Smooth muscle cell of the brain vasculature (primary cell): ENCODE results near the gene JMJD8.

Source experiments
- DNase-seq: peaks from one replicate; pipeline ENCODE4 v3.0.0-alpha.2; 2012; ENCODE audit warnings: low read depth, low spot score

JMJD8 gene

DNA sequence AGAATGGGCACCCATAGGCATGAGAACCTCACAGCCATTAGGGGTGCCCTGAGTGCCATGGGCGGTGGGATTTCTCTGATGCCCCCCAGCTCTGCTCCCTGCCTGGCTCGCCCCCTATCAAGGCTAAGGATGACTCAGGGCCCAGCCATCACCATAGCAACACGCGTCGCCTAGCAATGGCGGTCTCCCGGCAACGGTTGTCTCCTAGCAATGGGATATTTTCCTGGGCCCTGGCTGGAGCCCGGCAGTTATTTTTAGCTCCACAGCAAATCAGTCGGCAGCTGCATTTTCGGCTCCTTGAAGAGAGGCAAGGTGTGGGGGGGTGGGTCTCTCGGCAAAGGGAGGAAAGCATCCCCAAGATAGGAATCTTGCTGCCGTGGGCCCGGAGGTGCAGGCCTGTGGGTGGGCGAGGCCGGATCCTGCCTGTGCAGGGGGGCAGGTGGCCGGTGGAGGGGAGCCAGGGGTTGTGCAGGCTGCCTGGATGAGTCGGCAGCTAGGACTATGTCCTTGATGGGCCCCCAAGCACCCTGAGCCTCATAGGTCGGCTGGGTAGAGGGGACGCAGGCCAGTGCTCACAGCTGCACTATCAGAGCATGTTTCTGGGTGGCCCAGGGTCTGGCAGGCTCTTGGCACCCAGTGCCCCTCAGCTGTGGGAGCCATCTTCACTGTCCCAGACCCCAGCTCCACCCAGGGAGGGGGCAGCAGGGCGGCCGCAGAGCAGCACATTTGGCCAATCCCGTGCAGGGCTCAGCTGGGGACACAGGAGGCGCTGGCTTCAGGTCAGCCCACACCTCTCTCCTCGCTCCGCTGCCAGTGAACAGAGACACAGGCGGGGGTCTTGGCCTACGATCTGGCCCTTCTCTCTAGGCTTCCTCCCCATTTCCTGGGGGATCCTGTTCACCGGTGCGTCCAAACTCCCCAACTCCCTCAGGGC lies 25.7 kb upstream of the JMJD8 start:
- no peak for DNase-seq

DNA sequence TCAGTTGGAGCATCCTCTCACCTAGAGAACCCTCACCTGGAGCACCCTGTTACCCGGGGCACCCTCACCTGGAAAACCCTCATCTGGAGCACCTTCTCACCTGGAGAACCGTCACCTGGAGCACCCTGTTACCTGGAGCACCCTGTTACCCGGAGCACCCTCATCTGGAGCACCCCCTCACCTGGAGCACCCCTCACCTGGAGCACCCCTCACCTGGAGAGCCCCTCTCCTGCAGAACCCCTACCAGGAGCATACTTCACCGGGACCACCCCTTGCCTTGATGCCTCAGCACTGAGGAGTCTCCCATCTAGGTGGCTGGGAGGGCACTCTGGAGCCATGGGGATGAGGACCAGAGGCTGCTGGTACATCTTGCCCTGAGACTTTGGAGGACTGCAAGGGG lies 24.8 kb upstream of the JMJD8 start:
- DNase-seq, result no peak

DNA sequence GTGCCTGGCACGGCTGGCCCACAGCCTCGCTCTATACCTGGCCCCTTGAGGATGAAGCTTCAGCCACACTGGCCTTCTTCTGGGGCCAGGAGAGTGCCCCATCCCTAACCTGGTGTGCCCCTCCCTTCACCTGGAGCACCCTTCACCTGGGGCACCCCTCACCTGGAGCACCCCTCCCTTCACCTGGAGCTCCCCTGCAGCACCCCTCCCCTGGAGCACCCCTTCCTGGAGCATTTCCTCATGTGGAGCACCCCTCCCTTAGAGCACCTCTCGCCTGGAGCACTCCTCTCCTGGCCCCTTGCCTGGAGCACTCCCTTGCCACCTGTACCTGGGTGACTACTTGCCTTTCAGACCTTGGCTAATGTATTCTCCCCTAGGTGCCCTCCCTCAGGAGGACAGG lies 23.9 kb upstream of the JMJD8 start:
- DNase-seq, result no peak

DNA sequence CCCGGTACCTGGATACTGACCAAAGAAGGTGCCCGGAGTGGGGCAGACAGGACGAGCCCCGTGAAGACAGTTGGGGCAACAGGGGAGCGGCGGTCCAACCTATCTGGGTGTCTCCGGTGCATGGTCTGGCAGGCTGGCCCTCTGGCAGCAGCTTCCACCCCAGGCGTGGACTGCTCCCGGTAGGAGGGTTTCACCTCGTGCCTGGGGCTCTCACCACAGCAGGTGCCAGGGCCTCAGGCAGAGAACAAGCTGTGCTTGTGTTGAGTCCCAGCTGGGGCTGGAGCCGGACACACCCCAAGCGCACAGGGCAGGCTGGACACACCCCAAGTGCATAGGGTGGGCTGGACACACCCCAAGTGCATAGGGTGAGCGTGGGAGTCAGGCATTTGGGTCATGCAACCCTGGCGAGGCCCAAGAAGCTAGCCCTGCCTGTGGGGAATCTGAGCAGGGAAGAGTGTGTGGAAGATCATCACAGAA lies 23.0 kb upstream of the JMJD8 start:
- no peak for DNase-seq

DNA sequence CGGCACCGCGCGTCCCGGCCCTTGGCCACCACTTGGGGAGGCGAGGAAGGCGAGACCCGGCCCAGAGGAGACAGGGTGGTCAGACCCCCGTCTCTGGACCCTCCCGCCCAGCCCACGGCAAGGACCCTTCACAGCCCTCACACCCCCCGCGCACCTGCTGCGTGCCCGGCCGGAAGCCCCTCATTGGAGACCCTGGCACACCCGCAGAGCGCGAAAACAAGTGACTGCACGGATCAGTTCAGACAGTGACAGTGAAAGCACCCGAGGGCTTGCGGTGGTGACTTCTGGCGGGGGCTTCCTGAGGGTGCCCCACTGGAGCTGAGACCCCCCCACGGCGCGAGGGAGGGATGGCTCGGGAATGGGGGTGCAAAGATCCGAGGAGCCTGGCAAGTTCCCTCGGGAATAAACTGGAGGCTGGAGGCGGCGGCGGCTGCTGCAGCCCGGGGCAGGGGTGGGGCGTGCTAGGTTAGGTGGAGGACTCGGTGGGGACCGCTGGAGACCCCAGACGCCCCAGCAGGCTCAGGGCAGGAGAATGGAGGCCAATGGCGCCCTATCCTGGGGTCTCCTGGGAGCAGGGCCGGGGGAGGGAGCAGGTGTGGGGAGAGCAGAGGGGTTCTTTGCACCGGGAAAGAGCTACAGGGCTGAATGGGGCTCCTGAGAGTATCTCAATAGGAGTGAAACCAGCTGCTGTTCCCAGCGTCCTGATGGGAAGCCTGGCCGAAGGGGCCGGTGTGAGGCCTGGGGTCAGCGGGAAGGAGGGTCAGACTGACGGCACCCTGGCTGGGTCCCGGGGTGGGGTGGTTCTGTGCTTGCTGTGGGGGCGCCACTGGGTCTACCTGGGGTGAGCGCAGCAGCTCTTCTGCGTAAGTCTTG lies 22.3 kb upstream of the JMJD8 start:
- DNase-seq, result no peak

DNA sequence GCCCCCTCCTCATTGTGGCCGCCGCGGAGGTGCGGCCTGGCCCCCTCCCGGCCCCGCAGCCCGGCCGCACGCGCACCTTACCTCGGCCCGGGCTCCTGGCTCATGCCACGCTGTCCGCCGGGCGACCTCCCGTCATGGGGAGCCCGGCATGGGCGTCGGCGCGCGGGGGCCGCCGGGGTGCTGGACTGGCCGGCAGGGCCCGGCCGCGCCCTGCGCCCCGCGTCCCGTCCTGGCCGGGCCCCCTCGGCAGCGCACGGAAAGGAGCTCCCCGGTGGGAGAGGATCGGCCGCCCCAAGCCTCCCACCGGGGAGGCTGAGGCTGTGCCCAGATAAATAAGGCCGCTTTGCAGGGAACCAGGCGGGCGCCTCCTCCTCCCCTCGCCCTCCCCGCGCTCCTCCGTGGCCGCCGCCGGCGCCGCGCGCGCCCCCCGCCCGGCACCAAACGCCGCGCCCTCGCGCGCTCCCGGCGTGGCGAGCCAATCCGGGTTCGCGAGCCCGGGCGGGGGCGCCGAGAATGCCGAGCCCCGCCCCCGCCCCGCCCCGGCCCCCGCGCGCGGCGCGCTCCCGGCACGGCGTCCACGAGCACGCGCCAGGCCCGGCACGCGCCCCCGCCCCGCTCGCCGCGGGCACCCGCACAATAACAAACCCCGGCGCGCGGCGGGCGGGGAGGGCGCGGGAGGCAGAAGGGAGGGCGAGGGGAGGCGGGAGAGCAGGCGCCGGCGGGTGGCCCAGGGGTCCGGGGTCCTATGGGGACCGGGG lies 21.5 kb upstream of the JMJD8 start, which contains the start of gene FBXL16:
FBXL16 (minus strand) TSS at position 371 of the 758 bp plus-strand sequence. CDS start 8,396 bp downstream, outside the sequence.
- DNase-seq, result no peak

DNA sequence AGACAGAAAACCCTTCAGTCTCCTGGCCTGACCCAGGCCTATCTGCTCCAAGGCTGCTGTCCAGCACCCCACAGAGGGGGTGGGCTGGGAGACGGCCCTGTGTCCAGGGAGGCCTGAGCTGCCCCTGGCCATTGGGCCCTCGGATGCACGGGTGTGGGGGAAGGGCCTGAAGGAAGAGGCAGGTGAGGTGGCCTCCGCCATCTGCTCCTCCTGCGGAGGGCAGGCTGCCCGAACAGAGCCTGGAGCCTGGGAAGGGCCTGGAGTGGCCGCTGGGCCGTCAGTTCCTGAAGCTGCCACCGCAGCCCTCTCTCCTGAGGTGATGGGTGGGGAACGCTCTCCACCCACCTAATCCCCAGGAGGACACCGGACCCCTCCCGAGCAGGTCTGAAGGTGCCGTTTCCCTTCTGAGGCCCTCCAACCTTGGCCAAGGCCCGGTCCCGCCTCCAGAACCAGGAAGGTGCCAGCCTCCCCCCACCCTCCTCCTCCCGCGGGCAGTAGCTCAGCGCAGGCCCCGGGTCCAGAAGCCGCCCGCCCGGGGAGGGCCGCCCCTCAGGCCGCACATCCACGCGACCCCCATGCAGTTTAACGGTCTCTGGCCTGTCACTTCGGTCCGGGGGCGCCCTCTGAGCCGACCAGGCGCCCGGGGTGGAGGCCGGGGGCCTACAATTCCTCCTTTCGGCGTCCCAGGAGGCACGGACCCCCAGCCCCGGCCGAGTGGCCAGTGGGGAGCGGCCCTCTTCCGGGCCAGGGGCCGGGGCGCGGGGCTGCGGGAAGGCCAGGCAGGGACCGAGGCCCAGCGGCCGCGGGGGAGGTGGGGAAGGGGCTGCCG lies 20.6 kb upstream of the JMJD8 start:
- DNase-seq, result no peak

DNA sequence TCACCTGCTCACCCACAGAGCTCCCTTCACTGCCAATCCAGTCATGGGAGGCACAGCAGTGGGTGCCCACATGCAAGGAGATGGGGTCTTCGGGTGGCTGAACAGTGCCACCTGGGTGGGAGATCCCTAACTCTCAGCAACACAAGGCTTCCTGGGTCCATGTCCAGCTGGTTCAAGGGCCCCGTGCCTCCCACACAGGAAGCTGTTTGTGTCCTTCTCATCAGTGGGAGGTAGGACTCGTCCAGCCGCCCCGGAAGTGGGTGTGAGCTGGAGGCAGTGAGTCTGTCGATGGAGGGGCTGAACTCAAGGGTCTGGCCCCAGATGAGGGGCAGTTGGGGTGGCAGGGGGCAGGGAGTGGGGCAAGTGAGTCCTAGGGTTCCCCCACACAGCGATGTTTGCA lies 19.9 kb upstream of the JMJD8 start:
- no peak for DNase-seq

DNA sequence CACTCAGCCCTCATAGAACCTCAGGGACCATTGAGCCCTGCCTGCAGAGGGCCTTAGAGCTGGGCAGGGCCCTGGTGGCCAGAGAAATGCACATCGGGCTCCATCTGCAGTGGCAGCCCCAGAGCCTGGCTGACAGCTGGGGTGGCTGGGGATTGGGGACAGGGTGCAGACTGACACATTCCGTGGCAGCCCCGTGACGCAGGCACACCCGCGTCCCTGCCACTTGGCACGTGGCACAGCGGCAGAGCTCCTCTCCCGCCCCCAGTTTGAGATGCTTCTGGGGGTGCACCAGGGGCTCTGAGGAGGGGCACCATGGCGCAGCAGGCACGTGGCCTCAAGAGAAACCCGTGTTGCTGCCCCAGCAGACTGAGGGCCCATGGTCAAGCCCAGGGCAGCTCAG lies 19.3 kb upstream of the JMJD8 start:
- DNase-seq, result no peak

DNA sequence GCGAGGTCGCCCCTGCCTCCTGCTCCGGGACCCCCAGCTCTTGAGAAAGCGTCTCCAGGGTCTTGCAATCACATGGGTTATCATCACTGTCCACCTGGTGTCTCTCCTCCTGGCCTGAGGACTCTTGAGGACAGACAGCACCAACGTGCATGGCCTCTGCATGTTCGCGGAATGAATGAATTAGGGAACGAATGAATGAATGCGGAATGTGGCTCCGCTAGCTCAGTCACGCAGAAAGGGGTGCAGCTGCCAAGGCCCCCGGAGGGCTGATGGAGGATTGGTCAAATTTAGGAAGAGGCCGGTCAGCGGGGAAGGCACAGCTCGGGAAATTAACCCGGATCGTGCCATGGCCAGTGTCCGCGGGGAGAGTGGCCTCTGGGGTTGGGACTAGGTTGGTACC lies 18.2 kb upstream of the JMJD8 start:
- no peak for DNase-seq

DNA sequence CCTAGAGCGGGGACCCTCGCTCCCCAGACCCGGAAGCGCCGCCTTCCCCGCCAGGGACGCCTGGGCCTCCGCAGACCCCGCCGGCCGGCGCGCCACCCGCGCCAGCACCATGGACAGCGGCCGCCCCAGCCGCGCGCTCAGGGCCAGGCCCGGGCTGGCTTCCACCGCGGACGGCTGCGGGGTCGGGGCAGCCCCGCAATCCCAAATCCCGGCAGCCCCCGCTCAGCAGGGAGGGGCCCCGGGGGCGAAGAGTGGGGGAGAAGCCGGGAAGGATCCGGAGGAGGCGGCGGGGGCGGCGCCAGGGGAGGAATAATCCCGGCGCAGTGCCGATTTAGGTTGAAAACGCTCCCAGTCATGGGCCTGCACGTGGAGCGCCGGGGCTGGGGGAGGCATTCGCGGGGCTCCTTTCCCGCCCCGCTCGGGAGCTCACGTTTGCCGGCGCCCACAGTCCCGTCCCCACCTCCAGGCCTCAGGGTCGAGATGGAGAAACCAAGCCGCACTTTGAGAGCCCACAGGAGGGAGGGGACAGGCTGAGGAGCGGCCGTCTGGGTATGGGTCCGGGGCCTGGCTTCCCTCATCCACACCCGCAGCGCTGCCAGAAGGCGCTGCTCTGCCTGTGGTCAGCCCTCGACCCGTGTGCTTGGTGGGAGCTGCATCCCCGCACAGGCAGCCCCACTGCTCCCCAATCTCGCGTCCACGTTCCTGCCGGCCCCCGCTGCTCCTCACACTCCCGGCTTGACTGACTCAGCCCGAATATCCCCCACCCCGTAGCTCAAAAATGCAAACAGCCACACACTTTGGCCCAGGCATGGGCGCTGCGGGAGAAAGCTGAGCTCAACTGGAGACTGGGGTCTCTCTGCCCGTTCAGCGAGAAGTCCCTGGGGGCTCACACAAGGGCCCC lies 16.8 kb upstream of the JMJD8 start:
- DNase-seq, result no peak

DNA sequence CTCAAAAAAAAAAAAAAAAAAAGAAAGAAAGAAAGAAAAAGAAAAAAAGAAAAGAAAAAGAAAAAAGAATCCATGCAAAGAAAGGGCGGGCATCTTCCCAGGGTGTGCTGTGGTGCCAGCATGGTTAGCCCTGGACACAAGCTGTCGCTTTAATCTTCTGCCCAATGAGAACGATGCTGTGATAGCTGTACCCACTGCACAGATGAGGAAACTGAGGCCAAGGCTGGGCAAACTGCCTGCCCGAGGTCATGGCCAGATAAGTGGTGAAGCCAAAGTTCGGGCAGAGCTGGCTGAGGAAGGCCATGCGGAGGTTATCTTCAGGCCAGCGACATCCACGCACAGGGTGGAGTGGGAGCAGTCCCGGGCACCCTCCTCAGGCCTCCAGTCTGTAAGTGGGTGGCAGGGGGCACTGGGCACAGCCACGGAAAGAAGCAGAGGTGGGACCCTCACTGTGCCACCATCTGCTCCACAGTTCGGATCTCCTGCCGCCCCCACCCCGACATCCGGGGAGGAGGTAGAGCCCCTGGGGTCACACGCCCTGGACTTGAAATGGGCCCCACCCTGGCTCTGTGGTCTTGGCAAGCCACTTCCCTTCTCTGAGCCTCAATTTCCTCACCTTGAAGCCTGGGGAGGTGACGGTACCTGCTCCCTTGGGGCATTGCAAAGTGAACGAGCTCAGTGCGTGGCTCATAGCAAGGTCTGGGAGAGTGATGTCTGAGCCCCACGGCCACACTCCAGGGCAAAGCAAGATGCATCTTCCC lies 15.0 kb upstream of the JMJD8 start:
- no peak for DNase-seq

DNA sequence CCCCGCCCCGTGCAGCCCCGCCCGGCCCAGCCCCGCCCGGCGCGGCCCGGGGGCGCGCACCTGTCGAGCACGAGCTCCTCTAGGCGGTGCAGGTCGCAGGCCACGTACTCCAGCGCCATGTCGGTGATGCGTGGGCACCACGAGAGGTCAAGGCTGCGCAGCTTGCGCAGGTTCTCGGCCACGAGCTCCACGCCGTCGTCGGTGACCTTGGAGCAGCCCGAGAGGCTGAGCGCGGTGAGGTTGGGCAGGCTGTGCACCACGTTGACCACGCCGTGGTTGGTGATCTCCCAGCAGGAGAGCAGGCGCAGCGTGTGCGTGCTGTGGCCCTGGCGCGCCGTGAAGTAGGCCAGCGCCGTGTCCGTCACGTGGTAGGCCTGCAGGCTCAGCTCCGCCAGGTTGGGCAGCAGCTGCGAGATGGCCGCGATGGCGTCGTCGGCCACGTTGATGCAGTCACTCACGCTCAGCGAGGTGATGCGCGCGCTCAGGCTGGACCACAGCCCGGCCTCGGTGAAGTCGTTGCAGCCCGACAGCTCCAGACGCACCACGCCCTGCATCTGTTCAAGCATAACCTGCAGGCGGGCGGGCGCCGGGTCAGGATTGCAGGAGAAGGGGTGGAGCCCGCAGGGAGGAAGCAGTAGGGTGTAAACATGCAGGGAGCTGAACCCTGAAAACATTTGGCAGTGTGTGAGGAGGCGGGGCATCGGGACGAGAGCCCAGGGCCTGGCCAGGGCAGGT lies 11.4 kb upstream of the JMJD8 start:
- no peak for DNase-seq

DNA sequence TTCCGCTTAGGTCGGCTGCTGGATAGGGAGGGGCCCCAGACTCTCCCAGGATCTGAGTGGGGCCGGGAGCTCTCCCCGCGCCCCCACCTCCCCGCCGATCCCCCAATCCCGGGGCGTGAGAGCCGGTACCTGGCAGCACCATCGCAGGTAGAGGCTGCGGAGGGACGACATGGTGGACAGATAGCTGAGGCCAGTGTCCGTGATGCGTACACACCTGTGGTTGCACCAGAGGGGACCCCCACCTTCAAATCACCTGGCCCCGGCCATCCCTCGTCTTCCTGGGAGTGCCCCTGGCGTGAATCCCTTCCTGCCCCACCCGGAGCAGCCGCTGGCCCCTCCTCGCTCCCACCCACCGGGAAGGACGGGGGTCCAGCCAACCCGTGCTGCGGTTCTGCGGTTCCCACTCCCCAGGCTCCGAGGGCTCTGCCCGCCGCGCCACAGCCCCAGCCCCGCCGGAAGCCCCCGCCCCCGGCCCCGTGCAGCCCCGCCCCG lies 10.8 kb upstream of the JMJD8 start:
- no peak for DNase-seq

DNA sequence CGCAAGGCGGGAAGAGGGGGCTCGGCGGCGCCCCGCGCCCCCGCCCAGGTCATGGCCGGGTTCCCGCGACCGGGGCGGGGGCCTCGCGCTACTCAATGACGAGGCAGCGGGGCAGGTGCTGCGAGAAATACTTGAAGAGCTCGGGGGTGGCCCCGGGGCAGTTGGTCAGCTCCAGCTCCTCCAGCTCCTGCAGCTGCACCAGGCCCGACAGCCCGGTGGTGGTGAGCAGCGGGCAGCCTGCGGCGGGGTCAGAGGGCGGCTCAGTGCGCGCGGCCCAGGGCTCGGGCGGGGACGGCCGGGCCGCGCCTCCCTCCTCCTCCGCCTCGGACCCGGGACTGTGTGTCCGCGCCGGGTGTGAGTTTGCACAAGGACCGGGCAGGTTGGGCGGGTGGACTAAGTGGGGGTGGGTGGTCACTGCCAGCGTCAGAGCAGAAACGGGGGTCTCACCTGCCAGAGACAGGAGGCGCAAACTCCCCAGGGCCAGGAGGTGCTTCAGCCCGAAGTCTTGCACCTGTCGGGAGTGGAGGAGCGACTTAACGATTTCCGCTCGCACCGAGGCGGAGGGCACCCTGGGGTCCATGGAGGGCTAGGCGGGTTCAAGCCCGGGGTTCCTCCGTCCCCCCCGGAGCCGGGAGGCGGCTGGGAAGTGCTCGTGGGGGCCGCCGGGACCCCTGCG lies 10.2 kb upstream of the JMJD8 start:
- DNase-seq, result no peak

DNA sequence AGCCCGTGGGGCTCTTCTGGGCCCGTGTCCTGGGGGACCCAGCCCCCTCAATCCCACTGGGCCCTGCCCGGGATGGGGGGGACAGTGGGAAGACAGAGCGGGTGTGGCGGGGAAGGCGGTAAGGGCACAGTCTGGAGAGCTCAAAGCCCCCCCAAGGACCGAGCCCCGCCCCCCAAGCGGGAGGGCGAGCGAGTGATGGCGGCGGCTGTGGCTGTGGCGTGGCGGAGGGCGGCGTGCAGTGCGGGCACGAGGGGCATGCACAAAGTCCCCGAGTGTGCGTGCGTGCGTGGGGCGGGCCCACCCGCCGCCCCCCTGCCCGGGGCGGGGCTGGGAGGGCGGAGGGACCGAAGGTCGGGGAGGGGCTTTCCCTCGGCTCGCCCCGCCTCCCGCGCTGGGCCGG lies 9.6 kb upstream of the JMJD8 start:
- no peak for DNase-seq

DNA sequence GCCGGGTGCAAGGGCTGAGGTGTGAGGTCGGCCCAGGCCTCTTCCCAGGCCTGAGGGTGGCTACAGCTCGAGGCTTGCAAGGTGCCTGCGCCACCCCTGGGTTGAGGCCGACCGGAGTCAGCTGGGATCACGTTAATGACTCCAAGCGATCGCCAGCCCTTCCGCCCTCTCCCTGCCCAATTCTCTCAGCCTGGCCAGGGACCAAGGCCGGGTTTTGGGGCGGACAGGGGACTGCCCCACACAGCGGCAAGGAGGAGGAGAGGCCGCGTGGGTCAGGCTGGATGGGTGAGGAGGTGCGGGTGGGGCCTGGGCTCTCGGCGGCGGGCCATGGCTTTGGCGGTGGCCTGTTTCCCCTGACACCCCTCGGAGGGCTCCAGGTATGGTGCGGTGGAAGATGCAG lies 9.2 kb upstream of the JMJD8 start:
- no peak for DNase-seq
